Lower lobe of right lung (tissue), 2 donors: Measurements from ENCODE around the gene MMP24. TPM values are rescaled to one million over a fixed set of nuclear protein-coding genes. Genes with fewer than 3 reads are reported as not detected.
"Not testable (repeated sequence)": the region's sequence is repeated elsewhere in the genome, so short reads cannot be mapped to it uniquely, and the experiment has no call there.

Experiments
- ATAC-seq, 2 donors: fragments of 200-7000 bp; cut with Tn5 transposase; one replicate each; pipeline ENCODE4 v1.9.1; 2020 to 2022; ENCODE audit warnings: mild to moderate bottlenecking in 2 of 2, moderate library complexity in 2 of 2
- DNase-seq: peaks from one replicate; pipeline ENCODE4 v3.0.0-alpha.2; 2020
- H3K27ac ChIP-seq: fragments of 200-600 bp; one replicate; pipeline ENCODE4 v1.8.0; 2022
- H3K27me3 ChIP-seq: fragments of 200-600 bp; one replicate; pipeline ENCODE4 v1.8.0; 2022; ENCODE audit warnings: low read depth
- H3K36me3 ChIP-seq: fragments of 200-600 bp; one replicate; pipeline ENCODE4 v1.8.0; 2022; ENCODE audit warnings: mild to moderate bottlenecking
- H3K4me1 ChIP-seq: fragments of 200-600 bp; one replicate; pipeline ENCODE4 v1.8.0; 2022
- H3K4me3 ChIP-seq: fragments of 200-600 bp; one replicate; pipeline ENCODE4 v1.8.0; 2022; ENCODE audit warnings: mild to moderate bottlenecking
- H3K9me3 ChIP-seq: fragments of 200-600 bp; one replicate; pipeline ENCODE4 v1.8.0; 2022
- CTCF ChIP-seq: fragments of 200-600 bp; IDR thresholded peaks from one replicate; pipeline ENCODE4 v1.8.0; 2022; ENCODE audit warnings: antibody characterized with exemption, mild to moderate bottlenecking
- intact Hi-C: fragments of 100-400 bp; cut with DNase I; formaldehyde crosslinking; loops from one replicate; pipeline ENCODE4 v1.11.0; 2022
- total RNA-seq: library from RNA; stranded (reverse); fragmentation: NEBNext Ultra II Directional; extraction: Animal tissue kit (Norgen Biotek cat#: 25700); gene quantifications from one replicate; pipeline ENCODE4 v1.2.1, GENCODE V29; 2021
- donor health status: DM: no; HTN: yes; CAD: no; lungs with severe emphysema.

Gene MMP24
- total RNA-seq, 1 donor from 2014 or later: 5.3 TPM

GRCh38 chr20:35196313-35196712 lies 30.2 kb upstream of the MMP24 start:
- intact Hi-C loops: no loop called here
- no peak for DNase-seq
- no peaks in the 10 kb centered on the region for H3K27me3 ChIP-seq
- TF ChIP-seq CTCF: no peak
- no peak for ATAC-seq
- H3K27ac ChIP-seq: no peak overlapping the region
- no peak overlapping the region for H3K4me3 ChIP-seq
- no peaks in the 10 kb centered on the region for H3K36me3 ChIP-seq
- peaks cover 16% of the 10 kb centered on the region for H3K4me1 ChIP-seq
- H3K9me3 ChIP-seq: peaks cover 6% of the 10 kb centered on the region

- peaks cover 6% of the 10 kb centered on the region for H3K9me3 ChIP-seq
- no peaks in the 10 kb centered on the region for H3K27me3 ChIP-seq
- H3K4me3 ChIP-seq: no peak overlapping the region
- H3K36me3 ChIP-seq: no peaks in the 10 kb centered on the region
- TF ChIP-seq CTCF: no peak
- H3K4me1 ChIP-seq: no peaks in the 10 kb centered on the region
- DNase-seq: no peak
- intact Hi-C loops: loop anchor here (5.0 kb wide), 1 partner anchor 42 kb away; no protein-coding TSS in a partner anchor
- no peak overlapping the region for H3K27ac ChIP-seq
- no peak for ATAC-seq
Measured at GRCh38 chr20:35199740-35200139, 26.8 kb upstream of the MMP24 start.

GRCh38 chr20:35200267-35200666 lies 26.2 kb upstream of the MMP24 start:
- TF ChIP-seq CTCF: no peak
- intact Hi-C loops: loop anchor here (5.0 kb wide), 1 partner anchor 43 kb away; no protein-coding TSS in a partner anchor
- H3K36me3 ChIP-seq: no peaks in the 10 kb centered on the region
- H3K27me3 ChIP-seq: no peaks in the 10 kb centered on the region
- H3K9me3 ChIP-seq: peaks cover 6% of the 10 kb centered on the region
- DNase-seq: no peak
- no peak overlapping the region for H3K27ac ChIP-seq
- no peak for ATAC-seq
- no peak overlapping the region for H3K4me3 ChIP-seq
- H3K4me1 ChIP-seq: no peaks in the 10 kb centered on the region

GRCh38 chr20:35201467-35201866 lies 25.0 kb upstream of the MMP24 start:
- H3K27me3 ChIP-seq, H3K9me3 ChIP-seq, DNase-seq, H3K27ac ChIP-seq, H3K4me1 ChIP-seq, ATAC-seq, H3K4me3 ChIP-seq, H3K36me3 ChIP-seq: not testable (repeated sequence)
- intact Hi-C loops: loop anchor here (5.0 kb wide), 1 partner anchor 44 kb away; no protein-coding TSS in a partner anchor

- no peak for TF ChIP-seq CTCF
- Histone ChIP-seq H3K4me3 (no peak overlapping the region), H3K4me1 (peaks cover 10% of the 10 kb centered on the region), H3K27me3 (no peaks in the 10 kb centered on the region), H3K9me3 (no peaks in the 10 kb centered on the region), H3K36me3 (peaks cover 7% of the 10 kb centered on the region), H3K27ac (no peak overlapping the region)
- DNase-seq (no peak), ATAC-seq (no peak)
- intact Hi-C loops: loop anchor here (5.0 kb wide), 1 partner anchor 60 kb away; the partner anchor contains the start of gene EDEM2
Measured at GRCh38 chr20:35206802-35207201, 19.7 kb upstream of the MMP24 start.

GRCh38 chr20:35207950-35208611 lies 18.4 kb upstream of the MMP24 start:
- Histone ChIP-seq H3K27me3 (no peaks in the 10 kb centered on the region), H3K4me3 (no peak overlapping the region), H3K27ac (peak overlapping the region; percentile 74), H3K9me3 (no peaks in the 10 kb centered on the region), H3K36me3 (peaks cover 18% of the 10 kb centered on the region), H3K4me1 (peaks cover 10% of the 10 kb centered on the region)
- peak; percentile 81 for TF ChIP-seq CTCF
- DNase-seq (peak; percentile 75), ATAC-seq (peak; percentile 96 to 97)
- intact Hi-C loops: loop anchor here (5.0 kb wide), 1 partner anchor 61 kb away; the partner anchor contains the start of gene EDEM2
